HG02870 (cell line): Measurements from ENCODE around the gene GPATCH11.

Experiments
- ATAC-seq: cut with Tn5 transposase; IDR thresholded peaks from one replicate; pipeline ENCODE4 v1.9.1; 2021; ENCODE audit warnings: mild to moderate bottlenecking, moderate library complexity; ENCODE audit not compliant: unreplicated experiment

The GPATCH11 gene

GRCh38 chr2:37104178-37104577 is 19.9 kb downstream of the GPATCH11 start:
- no peak for ATAC-seq

- ATAC-seq: no peak
These were observed 20.8 kb downstream of the GPATCH11 start for GRCh38 chr2:37105150-37105549.

GRCh38 chr2:37109523-37109922 is 25.2 kb downstream of the GPATCH11 start:
- no peak for ATAC-seq

- ATAC-seq: no peak
These were observed 26.2 kb downstream of the GPATCH11 start for GRCh38 chr2:37110306-37111212.

GRCh38 chr2:37111958-37112357 is 27.6 kb downstream of the GPATCH11 start:
- no peak for ATAC-seq

- ATAC-seq: no peak
These were observed 33.2 kb downstream of the GPATCH11 start for GRCh38 chr2:37117566-37117965.

GRCh38 chr2:37119157-37119556 is 34.8 kb downstream of the GPATCH11 start:
- no peak for ATAC-seq

GRCh38 chr2:37125416-37125815 is 41.1 kb downstream of the GPATCH11 start:
- ATAC-seq: no peak

- no peak for ATAC-seq
These were observed 48.6 kb downstream of the GPATCH11 start for GRCh38 chr2:37132914-37133313.

- ATAC-seq: no peak
These were observed 58.2 kb downstream of the GPATCH11 start for GRCh38 chr2:37142546-37142945.

GRCh38 chr2:37143974-37144373 is 59.7 kb downstream of the GPATCH11 start:
- ATAC-seq: no peak

GRCh38 chr2:37146062-37146461 is 61.7 kb downstream of the GPATCH11 start:
- no peak for ATAC-seq

- no peak for ATAC-seq
These were observed 64.0 kb downstream of the GPATCH11 start for GRCh38 chr2:37148325-37148724.
